GM18505 (cell line): ENCODE results near the gene BMPR1A.

Source experiments
- ATAC-seq: cut with Tn5 transposase; IDR thresholded peaks from one replicate; pipeline ENCODE4 v1.9.1; 2021; ENCODE audit not compliant: unreplicated experiment
- POLR2A ChIP-seq: IDR thresholded peaks from 4 replicates; pipeline ENCODE4 v1.6.1; 2011; ENCODE audit warnings: borderline replicate concordance; ENCODE audit not compliant: insufficient read depth, insufficient read length; ENCODE audit errors: extremely low read depth

BMPR1A gene

DNA sequence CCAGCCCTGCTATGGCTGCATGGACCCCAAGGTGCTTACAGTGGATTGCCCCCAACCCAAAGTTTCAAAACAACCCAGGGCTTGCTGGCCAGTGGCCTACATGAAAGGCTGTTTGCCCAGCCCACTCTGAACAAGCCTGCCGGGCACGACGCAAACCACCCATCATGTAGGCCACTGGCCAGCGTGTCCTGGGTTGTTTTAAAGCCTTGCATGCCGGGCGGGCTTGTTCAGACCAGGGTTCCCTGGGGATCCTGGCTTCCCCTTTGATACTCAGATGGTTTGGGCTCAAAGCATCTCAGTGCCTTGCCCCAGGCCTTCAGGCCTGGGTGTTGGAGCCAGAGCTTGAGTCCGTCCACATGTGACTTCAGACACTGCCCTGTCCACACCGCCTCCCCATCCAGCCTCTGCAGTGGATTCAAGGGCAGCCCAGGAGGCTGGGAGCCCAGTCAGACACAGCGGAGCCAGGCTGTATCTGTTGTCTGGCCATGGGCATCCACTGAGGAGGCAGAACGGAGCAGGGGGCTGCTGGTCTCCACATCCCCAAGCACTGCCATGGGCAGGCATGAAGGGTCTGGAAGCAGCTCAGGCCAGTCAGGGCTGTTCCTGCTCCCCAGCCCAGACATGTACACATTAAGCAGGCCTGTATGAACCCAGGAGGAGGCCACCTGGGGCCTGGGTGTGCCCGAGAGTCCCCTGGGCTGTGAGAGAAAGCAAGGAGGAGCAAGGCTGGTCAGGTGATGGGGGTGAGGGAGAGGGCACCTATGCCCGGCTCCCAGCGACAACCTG lies 207.8 kb downstream of the BMPR1A start:
- no peak for TF ChIP-seq POLR2A
- no peak for ATAC-seq

- ATAC-seq, result no peak
- TF ChIP-seq POLR2A, result no peak
These were observed 208.4 kb downstream of the BMPR1A start for GRCh38 chr10:86964847-86965190.

DNA sequence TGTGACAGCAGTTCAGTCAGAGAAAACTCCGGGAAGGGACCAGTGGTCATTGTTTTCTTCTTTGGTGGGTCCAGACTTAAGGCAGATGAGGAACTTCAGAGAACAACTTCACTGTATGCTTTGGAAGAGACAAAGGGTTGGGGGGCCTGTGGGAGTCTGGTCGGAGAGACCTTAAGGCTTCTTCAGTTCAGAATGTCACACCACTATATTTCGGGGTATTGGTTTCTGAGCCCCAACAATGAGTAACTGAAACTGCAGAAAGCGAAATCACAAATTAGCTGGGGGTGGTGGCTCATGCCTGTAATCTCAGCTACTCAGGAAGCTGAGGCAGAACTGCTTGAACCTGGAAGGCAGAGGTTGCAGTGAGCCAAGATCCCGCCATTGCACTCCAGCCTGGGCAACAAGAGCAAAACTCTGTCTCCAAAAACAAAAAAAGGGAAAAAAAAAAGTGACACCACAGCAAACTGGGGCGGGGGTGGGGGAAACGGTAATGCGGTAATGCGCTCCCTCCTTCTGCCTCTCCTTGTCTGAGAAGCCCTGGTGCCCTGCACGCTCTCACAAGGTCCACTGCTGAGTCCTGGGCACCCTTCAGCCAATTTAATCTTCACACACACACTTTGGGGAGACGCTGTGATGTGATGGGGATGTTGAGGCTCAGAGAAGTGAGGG lies 209.7 kb downstream of the BMPR1A start:
- ATAC-seq, result no peak
- TF ChIP-seq POLR2A, result peak; percentile 31

DNA sequence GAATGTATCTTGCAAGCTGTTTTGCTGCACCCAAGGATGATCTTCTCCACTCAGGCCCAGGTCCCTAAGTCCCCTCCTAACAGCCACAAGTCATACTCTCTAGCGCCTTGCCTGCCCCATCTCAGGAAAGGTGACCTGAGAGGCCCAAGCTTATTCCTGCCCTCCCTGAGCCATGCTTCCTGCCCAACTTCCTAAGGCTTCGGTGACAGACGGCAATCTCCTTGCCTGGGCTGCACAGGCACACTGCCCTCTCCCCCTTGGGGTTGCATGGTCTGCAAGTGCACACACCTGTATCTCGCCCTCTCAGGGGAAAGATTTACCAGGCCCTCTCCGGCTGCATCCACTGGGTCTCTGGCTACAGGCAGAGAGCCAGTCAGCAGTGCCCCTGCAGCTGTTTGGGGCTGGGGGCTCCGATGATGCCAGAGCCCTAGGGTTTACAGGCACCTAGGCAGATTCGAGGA lies 211.1 kb downstream of the BMPR1A start:
- ATAC-seq, result no peak
- TF ChIP-seq POLR2A, result no peak

GRCh38 chr10:86968271-86968993 lies 212.0 kb downstream of the BMPR1A start, which contains the start of gene ADIRF:
Gene ADIRF (plus strand): TSS chr10:86968482. CDS start chr10:86968545, 63 bp downstream.
- ATAC-seq, result no peak
- TF ChIP-seq POLR2A, result no peak

- TF ChIP-seq POLR2A, result no peak
- ATAC-seq, result no peak
These were observed 212.6 kb downstream of the BMPR1A start for GRCh38 chr10:86968994-86969355.

- ATAC-seq, result no peak
- no peak for TF ChIP-seq POLR2A
These were observed 213.1 kb downstream of the BMPR1A start for GRCh38 chr10:86969421-86970041.

GRCh38 chr10:86970162-86970981 lies 214.0 kb downstream of the BMPR1A start:
- ATAC-seq, result no peak
- no peak for TF ChIP-seq POLR2A

DNA sequence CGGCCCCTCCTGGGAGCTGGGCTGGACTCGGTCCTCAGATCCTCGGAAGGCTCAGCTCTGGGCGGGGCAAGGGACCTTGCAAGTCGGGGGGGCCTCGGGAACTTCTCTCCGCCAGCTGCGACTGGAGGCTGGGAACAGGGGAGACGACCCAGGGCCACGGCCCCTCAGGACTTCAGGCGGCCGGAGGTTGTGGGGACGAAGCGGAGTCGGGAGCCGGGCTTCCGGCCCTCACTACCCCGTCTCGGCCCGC lies 214.5 kb downstream of the BMPR1A start:
- ATAC-seq, result no peak
- TF ChIP-seq POLR2A, result peak; percentile 82

DNA sequence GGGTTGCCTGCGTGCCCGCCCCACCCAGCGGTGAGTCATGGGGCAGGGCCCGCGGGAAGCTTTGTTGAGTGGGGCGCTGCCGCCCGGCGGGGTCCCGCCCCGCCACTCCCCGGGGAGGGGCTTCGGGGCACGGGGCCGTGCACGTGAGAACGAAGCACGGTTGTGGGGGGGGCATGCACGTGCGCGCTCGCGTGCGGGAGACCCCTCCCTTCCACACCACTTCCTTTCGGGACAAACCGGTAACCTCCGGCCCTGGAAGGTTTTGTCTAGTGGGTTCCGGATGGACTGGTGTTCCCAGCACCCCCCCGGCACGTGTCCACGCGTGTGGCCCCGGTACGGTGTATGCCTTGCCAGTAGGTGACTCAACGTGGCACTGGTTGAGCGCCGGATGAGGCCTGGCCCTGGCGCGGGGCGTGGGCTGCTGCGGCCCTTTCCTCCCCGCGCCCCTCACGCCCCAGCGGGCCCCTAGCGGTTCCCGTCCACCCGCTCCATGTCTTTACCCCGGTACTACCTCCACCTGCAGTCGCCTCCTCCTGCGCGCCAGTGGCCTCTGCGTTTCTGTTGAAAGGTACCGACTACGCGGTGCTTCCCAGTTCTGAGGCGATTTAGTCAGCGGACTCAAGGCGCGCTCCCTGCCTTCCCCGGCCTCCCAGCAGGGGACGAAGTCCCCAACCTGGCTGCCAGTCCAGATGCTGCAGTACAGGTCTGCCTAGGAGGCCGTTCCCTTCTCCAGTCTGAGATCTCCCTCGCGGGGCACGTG lies 215.0 kb downstream of the BMPR1A start:
- ATAC-seq, result peak; percentile 85
- TF ChIP-seq POLR2A, result no peak

DNA sequence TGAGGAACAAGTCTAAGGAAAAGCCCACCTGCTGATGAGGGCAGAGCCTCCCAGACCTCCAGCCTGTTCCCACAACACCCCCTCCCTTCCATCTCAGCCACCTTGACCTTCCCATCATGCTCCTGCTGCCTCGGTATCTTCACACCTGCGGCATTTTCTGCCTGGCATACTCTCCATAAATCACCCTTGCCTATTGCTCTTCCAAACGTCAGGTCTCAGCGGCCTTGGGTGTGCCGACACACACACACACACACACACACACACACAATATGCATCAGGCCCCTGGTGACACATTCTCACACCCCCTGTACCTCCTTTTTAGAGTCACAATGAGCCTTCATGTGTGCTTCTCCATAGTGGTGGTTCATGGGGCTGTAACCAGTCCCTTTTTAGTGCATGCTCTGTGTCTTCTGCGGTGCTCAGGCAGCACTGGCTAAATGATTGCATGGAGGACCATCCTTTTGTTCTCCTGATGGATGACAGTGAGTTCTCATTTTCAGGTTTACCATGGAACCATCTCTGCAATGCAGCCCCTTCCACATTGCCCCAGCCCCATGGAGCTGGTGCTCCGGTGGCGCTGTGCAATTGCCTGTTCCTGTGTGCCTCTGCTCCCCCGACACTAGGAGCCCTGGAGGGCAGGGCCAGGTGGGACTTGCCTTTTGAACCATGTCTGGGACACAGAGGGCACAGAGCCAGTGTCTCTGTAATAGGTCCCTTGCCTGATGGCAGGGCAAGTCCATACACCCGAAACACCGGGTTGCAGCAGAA lies 216.4 kb downstream of the BMPR1A start:
- TF ChIP-seq POLR2A, result no peak
- no peak for ATAC-seq
